Stimulated activated naive CD8-positive, alpha-beta T cell treated with anti-CD3 and anti-CD28 coated beads, Interleukin-15, Interleukin-2, amounts not matched to agents 100 ng/mL and 50 ng/mL, for 24 hours (primary cell): ENCODE data around the gene CCDC9B.

Experiments used
- H3K27ac Mint-ChIP-seq: one replicate; pipeline ENCODE4 v1.8.0; 2021; ENCODE audit warnings: mild to moderate bottlenecking, mixed read lengths
- H3K27me3 Mint-ChIP-seq: one replicate; pipeline ENCODE4 v1.8.0; 2021; ENCODE audit warnings: mixed read lengths
- H3K36me3 Mint-ChIP-seq: one replicate; pipeline ENCODE4 v1.8.0; 2021; ENCODE audit warnings: low read depth, mixed read lengths
- H3K4me1 Mint-ChIP-seq: one replicate; pipeline ENCODE4 v1.8.0; 2021; ENCODE audit warnings: low read depth, mixed read lengths
- H3K4me3 Mint-ChIP-seq: one replicate; pipeline ENCODE4 v1.8.0; 2021; ENCODE audit warnings: mild to moderate bottlenecking, mixed read lengths
- H3K9me3 Mint-ChIP-seq: one replicate; pipeline ENCODE4 v1.8.0; 2021; ENCODE audit warnings: mixed read lengths

The CCDC9B gene

DNA sequence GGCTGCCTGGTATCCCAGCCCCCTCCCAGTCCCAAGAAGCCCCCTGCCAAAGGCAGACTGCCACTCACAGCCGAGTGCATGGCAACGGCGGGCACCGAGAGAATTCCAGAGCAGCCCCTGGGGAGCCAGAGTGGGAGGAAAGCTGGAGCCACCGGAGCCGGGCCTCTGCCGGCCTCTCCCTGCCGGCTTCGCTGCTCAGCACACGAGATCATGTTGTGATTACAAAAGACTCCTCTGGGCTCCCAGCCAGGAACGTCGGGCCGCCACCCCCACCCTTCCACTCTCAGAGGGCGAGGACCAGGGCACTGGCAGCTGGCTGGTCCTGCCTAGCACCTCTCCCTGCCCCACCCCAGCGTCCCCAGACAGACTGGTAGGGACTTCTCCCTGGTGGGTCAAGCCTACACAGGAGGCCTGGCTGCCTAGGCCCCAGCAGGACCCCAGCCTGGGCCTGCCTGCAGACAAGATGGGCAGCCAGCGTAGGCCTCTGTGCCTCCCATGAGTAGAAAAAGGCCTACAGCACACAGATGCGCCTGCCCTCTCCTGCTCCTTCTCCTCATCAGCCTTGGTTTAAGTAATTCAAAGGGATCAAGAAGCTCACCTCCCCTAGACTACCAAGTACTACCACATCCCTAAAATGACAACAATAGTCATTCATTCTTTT, at the start of gene CCDC9B:
Gene CCDC9B, minus strand, starts transcription at position 200 of the 661 bp plus-strand sequence. Its CDS starts 120 bp downstream, at position 80.
- Mint-ChIP-seq H3K27me3 (no peaks in the 10 kb centered on the region), H3K9me3 (no peaks in the 10 kb centered on the region), H3K4me3 (no peak within 1 kb of the TSS), H3K27ac (no peak within 1 kb of the TSS), H3K36me3 (no peaks in the 10 kb centered on the region), H3K4me1 (peaks cover 7% of the 10 kb centered on the region)

DNA sequence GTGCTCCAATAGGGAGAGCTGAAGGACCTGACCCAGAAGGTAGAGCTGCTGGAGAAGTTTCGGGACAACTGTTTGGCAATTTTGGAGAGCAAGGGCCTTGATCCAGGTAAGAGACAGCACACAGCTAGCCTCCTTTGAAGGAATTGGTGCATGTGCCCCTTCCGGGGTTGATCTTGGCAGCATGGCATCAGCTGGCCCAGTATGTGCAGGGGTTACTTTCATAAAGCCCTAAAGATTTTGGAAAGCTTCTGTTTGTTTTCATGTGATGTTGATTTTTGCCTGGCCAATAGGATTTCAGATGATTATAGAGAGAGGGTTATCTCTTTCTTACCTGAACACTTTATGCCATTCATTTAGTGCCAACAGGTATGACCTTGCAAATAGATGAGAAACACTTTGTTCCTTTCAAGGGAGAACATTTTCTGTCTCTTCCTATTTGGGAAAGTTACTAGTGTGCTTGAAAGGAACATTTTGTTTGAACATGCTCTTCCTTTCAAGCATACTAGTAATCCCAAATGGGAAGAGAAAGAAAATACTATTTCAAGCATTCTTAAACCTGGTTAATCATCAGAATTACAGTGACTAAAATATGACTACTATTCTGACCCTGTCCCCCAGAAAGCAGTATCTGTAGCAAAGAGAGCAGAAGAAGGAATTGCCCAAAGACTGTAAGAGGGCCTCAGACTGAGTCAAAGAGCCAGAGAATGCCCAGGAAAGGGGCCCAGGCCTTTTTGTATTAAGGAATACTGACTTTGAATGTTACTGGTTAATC, 49.3 kb upstream of the CCDC9B start:
- H3K27ac Mint-ChIP-seq = no peak overlapping the region
- no peaks in the 10 kb centered on the region for H3K9me3 Mint-ChIP-seq
- peaks cover 81% of the 10 kb centered on the region for H3K36me3 Mint-ChIP-seq
- no peaks in the 10 kb centered on the region for H3K27me3 Mint-ChIP-seq
- H3K4me3 Mint-ChIP-seq = no peak overlapping the region
- H3K4me1 Mint-ChIP-seq = no peaks in the 10 kb centered on the region

DNA sequence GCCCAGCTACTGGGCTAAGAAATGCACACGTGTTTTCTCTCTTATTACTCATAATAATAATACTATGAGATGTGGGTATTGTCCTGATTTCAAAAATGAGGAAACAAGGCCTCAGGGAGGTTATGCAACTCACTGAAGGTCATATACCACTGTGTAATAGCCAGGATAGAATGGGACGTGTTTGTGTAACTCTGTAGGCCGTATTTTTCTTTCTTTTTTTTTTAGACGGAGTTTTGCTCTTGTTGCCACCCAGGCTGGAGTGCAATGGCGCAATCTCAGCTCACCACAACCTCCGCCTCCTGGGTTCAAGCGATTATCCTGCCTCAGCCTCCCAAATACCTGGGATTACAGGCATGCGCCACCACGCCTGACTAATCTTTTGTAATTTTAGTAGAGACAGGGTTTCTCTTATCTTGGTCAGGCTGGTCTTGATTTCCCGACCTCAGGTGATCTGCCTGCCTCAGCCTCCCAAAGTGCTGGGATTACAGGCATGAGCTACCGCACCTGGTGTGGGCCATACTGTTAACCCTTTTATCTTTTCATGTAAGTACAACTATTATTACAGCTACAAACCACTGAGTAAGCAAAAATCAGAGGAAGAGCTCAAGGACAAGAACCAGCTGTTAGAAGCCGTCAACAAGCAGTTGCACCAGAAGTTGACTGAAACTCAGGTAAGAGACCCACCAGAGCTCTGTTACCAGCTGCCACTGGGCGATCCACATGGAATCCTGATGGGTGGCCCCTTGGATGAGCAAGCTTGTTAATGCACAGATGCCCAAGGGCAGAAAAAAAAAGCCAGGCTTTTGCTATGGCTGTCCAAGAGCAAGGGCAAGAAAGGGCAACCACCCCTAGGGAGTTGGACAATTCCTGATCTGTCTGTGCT, 48.4 kb upstream of the CCDC9B start:
- Mint-ChIP-seq H3K4me1 (peaks cover 6% of the 10 kb centered on the region), H3K27me3 (no peaks in the 10 kb centered on the region), H3K27ac (no peak overlapping the region), H3K4me3 (no peak overlapping the region), H3K36me3 (peaks cover 83% of the 10 kb centered on the region), H3K9me3 (no peaks in the 10 kb centered on the region)

DNA sequence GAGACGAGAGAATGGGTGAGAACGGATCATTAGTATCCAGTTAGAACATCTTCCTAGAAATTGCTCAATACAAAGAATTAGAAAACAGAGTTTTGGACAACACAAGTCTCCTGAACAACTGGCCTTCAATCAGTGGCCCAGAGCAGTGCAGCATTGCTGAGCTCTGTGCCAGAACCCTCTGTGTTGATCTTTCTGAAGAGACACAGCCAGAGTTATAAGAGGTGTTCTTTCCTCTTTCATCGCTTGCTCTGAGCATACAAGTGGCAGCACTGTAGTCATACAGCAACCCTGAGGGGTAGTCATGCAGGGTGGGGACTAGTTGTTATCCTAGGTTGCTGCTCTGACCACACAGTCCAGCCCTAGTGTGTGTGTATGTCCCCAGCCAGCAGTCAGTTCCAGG, 45.7 kb upstream of the CCDC9B start:
- H3K9me3 Mint-ChIP-seq = no peaks in the 10 kb centered on the region
- H3K27ac Mint-ChIP-seq = no peak overlapping the region
- no peak overlapping the region for H3K4me3 Mint-ChIP-seq
- H3K36me3 Mint-ChIP-seq = peaks cover 64% of the 10 kb centered on the region
- peaks cover 16% of the 10 kb centered on the region for H3K4me1 Mint-ChIP-seq
- no peaks in the 10 kb centered on the region for H3K27me3 Mint-ChIP-seq

DNA sequence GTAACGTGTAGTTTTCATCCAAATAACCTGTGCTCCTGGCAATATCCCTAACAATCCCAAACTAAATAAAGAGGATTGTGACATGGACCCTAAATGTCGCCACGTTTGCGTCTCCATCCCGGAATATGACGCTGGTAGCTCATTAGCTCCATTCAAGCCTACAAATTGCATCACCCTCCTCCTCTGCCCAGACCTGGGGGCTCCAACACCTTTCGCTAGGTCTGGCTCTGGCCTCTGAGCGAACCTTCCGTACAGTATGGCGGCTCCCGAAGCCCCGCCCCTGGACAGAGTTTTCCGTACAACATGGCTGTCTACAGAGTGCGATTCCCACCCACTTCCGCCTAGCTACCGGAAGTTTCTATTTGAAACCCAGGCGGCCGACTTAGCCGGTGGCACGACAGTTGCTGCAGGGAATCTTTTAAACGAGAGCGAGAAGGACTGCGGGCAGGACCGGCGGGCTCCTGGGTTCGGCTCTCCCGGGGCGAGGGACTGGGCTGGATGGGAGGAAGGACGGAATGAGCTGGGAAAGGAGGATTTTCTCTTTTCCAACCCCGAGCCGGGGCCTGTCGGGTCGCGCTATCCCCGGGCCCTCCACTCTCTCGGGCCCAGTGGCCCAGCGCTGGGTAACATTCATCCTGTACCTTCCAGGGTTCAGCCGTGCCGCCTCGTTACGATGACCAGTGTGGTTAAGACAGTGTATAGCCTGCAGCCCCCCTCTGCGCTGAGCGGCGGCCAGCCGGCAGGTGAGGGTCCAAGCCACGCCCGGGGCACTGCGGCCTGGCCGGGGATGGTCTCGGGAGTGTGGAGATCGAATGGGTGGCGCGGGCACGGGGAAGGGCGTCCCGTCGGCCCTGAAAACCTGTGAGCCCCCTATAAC, 42.1 kb upstream of the CCDC9B start, which contains the start of gene KNSTRN:
Gene KNSTRN, plus strand, starts transcription at position 142 of the 877 bp plus-strand sequence. Its CDS starts 115 bp downstream, at position 257.
- Mint-ChIP-seq H3K4me1 (peaks cover 16% of the 10 kb centered on the region), H3K9me3 (no peaks in the 10 kb centered on the region), H3K4me3 (peak within 1 kb of the TSS; percentile 92), H3K36me3 (peaks cover 33% of the 10 kb centered on the region), H3K27me3 (no peaks in the 10 kb centered on the region), H3K27ac (peak within 1 kb of the TSS; percentile 79)

DNA sequence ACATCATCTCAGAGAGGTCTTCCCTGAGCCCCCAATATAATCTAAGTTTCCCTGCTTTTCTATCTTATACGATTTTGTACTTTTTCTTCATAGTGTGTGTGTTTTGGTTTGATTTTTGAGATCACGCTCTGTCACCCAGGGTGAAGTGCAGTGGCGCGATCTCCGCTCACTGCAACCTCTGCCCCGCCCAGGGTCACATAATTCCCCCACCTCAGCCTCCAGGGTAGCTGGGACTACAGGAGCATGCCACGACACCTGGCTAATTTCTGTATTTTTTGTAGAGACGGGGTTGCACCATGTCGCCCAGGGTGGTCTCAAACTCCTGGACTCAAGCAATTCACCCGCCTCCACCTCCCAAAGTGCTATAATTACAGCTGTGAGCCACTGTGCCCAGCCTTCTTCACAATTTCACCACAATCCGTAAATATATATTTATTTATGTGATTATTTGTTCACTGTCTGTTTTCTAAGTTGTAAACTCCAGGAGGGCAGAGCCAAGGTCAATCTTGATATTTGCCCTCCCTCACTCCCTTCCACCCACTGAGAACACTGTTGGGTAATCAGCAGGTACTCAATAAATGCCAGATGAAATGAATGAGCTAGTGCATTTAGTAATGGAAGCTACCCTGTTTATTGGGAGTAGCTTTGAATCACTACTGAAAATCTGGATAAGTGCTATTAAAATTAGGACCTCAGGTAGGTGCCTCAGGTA, 41.2 kb upstream of the CCDC9B start:
- H3K4me1 Mint-ChIP-seq = peaks cover 16% of the 10 kb centered on the region
- no peaks in the 10 kb centered on the region for H3K9me3 Mint-ChIP-seq
- H3K27ac Mint-ChIP-seq = no peak overlapping the region
- no peak overlapping the region for H3K4me3 Mint-ChIP-seq
- no peaks in the 10 kb centered on the region for H3K27me3 Mint-ChIP-seq
- H3K36me3 Mint-ChIP-seq = peaks cover 25% of the 10 kb centered on the region

DNA sequence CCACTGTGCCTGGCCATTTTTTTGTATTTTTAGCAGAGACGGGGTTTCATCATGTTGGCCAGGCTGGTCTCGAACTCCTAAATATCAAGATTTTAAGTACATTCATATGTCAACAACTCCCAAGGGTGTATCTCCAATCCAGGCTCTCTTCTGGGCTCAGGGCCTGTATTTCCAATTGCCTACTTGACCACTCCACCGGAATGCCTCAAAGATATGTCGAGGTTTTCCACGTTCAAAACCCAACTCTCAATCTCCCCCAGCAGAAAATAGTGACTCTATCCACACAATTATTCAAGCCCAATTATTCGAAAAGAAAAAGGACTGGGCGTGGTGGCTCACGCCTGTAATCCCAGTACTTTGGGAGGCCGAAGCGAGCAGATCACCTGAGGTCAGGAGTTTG, 39.9 kb upstream of the CCDC9B start:
- Mint-ChIP-seq H3K27me3 (no peaks in the 10 kb centered on the region), H3K4me1 (peaks cover 22% of the 10 kb centered on the region), H3K36me3 (peaks cover 14% of the 10 kb centered on the region)

DNA sequence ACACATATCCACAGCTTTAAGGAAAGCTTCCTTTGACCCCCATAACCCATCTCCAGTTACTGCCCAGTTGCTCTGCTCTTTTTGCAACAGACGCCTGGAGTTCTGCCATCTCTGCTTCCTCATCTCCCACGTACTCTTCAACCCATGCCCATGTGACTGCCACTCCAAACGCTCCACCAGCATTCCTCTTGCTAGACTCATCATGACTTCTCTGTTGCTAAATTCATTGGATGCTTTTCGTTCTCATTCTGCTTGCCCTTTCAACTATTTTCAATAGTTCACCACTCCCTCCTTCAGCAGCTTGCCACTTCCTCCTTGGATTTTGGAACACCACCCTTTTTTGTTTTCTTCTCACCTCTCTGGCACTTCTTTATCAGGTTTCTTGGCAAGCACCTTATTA, 39.1 kb upstream of the CCDC9B start:
- Mint-ChIP-seq H3K9me3 (no peaks in the 10 kb centered on the region), H3K4me1 (peaks cover 22% of the 10 kb centered on the region), H3K4me3 (no peak overlapping the region), H3K27ac (no peak overlapping the region), H3K27me3 (no peaks in the 10 kb centered on the region), H3K36me3 (peaks cover 6% of the 10 kb centered on the region)

More for the DNA sequence above, 39.9 kb upstream of the CCDC9B start:
- H3K9me3 Mint-ChIP-seq = no peaks in the 10 kb centered on the region
- H3K27ac Mint-ChIP-seq = no peak overlapping the region
- no peak overlapping the region for H3K4me3 Mint-ChIP-seq

DNA sequence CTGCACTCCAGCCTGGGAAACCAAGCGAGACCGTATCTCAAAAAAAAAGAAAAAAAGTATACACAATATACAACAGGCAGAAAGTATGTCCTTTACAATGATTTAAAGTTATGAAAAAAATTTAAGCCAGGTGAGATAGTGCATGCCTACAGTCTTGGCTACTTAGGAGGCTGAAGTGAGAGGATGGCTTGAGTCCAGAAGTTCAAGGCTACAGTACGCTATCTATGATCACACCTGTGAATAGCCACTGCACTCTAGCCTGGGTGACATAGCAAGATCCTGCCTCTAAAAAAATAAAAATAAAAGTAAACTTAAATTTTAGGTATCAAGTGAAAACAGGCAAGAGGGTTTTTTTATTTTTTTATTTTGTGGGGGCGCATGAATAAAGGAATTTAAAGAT, 38.6 kb upstream of the CCDC9B start:
- H3K27ac Mint-ChIP-seq = no peak overlapping the region
- no peak overlapping the region for H3K4me3 Mint-ChIP-seq
- no peaks in the 10 kb centered on the region for H3K9me3 Mint-ChIP-seq
- H3K27me3 Mint-ChIP-seq = no peaks in the 10 kb centered on the region
- peaks cover 18% of the 10 kb centered on the region for H3K4me1 Mint-ChIP-seq
- peaks cover 6% of the 10 kb centered on the region for H3K36me3 Mint-ChIP-seq

DNA sequence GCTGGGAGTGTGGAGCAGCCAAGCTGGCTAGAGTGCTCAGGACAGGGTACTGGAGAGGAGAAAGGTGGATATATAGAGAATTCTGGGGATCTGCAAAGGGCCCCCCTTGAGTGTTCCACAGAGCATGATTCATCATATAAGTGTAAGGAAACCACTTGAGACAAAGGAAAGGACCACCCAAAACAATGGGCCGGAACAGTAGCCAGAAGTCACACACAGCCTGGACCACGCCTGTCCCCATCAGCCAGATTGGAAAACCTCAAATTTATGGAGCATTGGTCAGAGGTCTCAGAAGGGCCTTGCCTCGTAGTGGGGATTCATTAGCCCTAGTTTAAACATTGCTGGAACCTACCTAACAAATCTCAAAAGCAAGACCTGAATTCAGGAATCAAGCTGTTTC, 36.9 kb upstream of the CCDC9B start:
- H3K27ac Mint-ChIP-seq = no peak overlapping the region
- no peaks in the 10 kb centered on the region for H3K27me3 Mint-ChIP-seq
- H3K4me3 Mint-ChIP-seq = no peak overlapping the region
- H3K9me3 Mint-ChIP-seq = no peaks in the 10 kb centered on the region
- no peaks in the 10 kb centered on the region for H3K36me3 Mint-ChIP-seq
- H3K4me1 Mint-ChIP-seq = peaks cover 8% of the 10 kb centered on the region

DNA sequence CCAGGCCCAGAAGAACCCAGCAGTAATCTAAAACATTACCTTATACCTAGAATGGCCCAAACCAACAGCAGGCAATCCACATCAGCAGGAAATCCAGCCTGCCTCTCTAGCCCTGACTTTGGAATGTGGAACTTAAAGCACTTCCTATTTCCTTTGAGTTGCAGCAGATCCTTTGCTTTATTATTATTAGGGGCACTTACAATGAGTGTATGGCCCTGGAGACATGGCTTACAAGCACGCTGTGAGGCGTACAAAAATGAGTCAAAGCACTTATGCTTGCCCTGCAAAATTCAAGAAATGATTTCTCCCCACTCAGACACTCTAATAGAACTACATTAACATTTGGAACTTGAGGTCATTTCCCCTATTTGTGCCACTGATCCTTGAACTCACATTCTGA, 32.2 kb upstream of the CCDC9B start:
- H3K36me3 Mint-ChIP-seq = no peaks in the 10 kb centered on the region

DNA sequence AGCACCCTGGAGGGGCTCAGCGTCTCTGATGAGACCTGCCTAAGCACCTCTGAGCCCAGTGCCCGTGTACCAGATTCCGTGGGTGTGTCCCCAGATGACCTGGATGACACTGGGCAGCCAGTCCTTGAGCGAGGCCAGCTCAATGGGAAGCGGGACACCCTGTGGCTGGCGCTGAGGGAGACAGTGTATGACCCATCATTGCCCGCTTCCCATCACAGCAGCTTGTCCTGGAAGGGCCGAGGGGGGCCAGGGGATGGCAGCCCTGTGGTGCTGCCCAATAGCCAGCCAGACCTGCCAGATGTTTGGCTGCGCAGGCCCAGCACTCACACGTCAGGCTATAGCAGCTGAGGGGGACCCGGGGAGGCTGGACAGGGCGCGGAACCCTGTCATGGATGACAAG, 29.2 kb upstream of the CCDC9B start:
- no peaks in the 10 kb centered on the region for H3K9me3 Mint-ChIP-seq
- H3K4me3 Mint-ChIP-seq = no peak overlapping the region
- no peaks in the 10 kb centered on the region for H3K27me3 Mint-ChIP-seq
- peaks cover 23% of the 10 kb centered on the region for H3K4me1 Mint-ChIP-seq
- H3K36me3 Mint-ChIP-seq = no peaks in the 10 kb centered on the region
- no peak overlapping the region for H3K27ac Mint-ChIP-seq

More for the DNA sequence above, 32.2 kb upstream of the CCDC9B start:
- Mint-ChIP-seq H3K4me3 (no peak overlapping the region), H3K9me3 (no peaks in the 10 kb centered on the region), H3K4me1 (peaks cover 12% of the 10 kb centered on the region), H3K27me3 (no peaks in the 10 kb centered on the region), H3K27ac (no peak overlapping the region)

DNA sequence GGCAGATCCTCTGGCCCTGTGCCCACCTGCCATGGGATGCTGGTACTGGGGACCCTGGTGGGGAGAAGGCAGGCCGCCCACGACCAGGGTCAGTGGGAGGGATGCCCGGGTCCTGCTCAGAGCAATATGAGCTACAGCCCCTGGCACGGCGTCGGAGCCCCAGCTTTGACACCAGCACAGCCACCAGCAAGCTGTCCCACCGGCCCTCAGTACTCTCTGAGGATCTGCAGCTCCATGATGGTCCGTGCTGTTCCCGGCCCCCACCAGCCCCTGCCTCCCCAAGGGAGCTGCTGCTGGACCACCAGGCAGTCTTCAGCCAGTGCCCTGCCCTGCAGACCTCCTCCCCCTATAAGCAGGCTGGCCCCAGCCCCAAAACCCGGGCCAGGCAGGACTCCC, 28.7 kb upstream of the CCDC9B start:
- peaks cover 23% of the 10 kb centered on the region for H3K4me1 Mint-ChIP-seq
- H3K27me3 Mint-ChIP-seq = no peaks in the 10 kb centered on the region
- H3K4me3 Mint-ChIP-seq = no peak overlapping the region
- no peaks in the 10 kb centered on the region for H3K9me3 Mint-ChIP-seq
- H3K27ac Mint-ChIP-seq = no peak overlapping the region
- H3K36me3 Mint-ChIP-seq = no peaks in the 10 kb centered on the region
